RWPE2 (cell line): Measurements from ENCODE around the gene IGSF21.
"Not testable (repeated sequence)": the region's sequence is repeated elsewhere in the genome, so short reads cannot be mapped to it uniquely, and the experiment has no call there.

Source experiments
- ATAC-seq: fragments of 200-7000 bp; cut with Tn5 transposase; 3 replicates; pipeline ENCODE4 v1.9.1; 2021; ENCODE audit warnings: low read depth
- DNase-seq: peaks from one replicate; pipeline ENCODE4 v3.0.0-alpha.2; 2020; ENCODE audit warnings: low spot score
- H3K27ac ChIP-seq: fragments of 450-650 bp; 2 replicates; pipeline ENCODE4 v1.5.1; 2017; ENCODE audit warnings: mild to moderate bottlenecking; ENCODE audit not compliant: poor library complexity, severe bottlenecking
- H3K27me3 ChIP-seq: fragments of 250-450 bp; sonication (Bioruptor Pico); 2 replicates; pipeline ENCODE4 v1.5.1; 2021; ENCODE audit warnings: mild to moderate bottlenecking, moderate library complexity; ENCODE audit not compliant: insufficient read depth, poor library complexity, severe bottlenecking
- H3K36me3 ChIP-seq: fragments of 250-450 bp; sonication (Bioruptor Pico); 2 replicates; pipeline ENCODE4 v1.5.1; 2020; ENCODE audit warnings: low read depth, mild to moderate bottlenecking, moderate library complexity
- H3K4me1 ChIP-seq: fragments of 250-450 bp; sonication (Bioruptor Pico); 2 replicates; pipeline ENCODE4 v1.5.1; 2021; ENCODE audit warnings: mild to moderate bottlenecking, moderate library complexity; ENCODE audit not compliant: insufficient read depth, poor library complexity, severe bottlenecking
- H3K4me3 ChIP-seq: fragments of 250-450 bp; sonication (Bioruptor Pico); 2 replicates; pipeline ENCODE4 v1.5.1; 2021; ENCODE audit warnings: mild to moderate bottlenecking, moderate library complexity; ENCODE audit not compliant: severe bottlenecking
- H3K9me3 ChIP-seq: fragments of 250-450 bp; sonication (Bioruptor Pico); 2 replicates; pipeline ENCODE4 v1.5.1; 2021; ENCODE audit warnings: mild to moderate bottlenecking, moderate library complexity; ENCODE audit not compliant: severe bottlenecking
- TF ChIP-seq, protein P1 (sequence below): fragments of 450-650 bp; IDR thresholded peaks from one replicate; pipeline ENCODE4 v1.5.1; 2017; ENCODE audit warnings: mild to moderate bottlenecking, moderate library complexity; ENCODE audit not compliant: poor library complexity, severe bottlenecking

The IGSF21 gene

DNA sequence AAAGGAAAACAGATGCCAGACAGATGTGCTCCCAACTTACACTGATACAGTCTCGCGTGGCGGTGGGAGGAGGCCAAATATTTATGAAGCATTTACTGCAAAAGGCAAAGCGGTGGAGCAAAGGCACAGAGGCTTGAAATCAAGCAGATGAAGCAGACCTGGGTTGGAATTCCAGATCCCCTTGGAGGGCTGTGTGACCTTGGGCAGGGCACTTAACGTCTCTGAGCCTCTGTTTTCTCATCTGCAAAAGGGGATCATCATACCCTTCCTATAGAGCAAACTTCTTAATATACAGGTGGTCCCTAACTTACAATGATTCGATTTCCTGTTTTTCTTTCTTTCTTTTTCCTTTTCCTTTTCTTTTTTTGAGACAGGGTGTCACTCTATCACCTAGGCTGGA, 54.1 kb downstream of the IGSF21 start:
- Histone ChIP-seq H3K27me3 (peaks cover 2% of the 10 kb centered on the region), H3K27ac (no peak overlapping the region), H3K36me3 (no peaks in the 10 kb centered on the region), H3K9me3 (no peaks in the 10 kb centered on the region), H3K4me1 (no peaks in the 10 kb centered on the region), H3K4me3 (no peak overlapping the region)
- TF ChIP-seq, protein P1, sequence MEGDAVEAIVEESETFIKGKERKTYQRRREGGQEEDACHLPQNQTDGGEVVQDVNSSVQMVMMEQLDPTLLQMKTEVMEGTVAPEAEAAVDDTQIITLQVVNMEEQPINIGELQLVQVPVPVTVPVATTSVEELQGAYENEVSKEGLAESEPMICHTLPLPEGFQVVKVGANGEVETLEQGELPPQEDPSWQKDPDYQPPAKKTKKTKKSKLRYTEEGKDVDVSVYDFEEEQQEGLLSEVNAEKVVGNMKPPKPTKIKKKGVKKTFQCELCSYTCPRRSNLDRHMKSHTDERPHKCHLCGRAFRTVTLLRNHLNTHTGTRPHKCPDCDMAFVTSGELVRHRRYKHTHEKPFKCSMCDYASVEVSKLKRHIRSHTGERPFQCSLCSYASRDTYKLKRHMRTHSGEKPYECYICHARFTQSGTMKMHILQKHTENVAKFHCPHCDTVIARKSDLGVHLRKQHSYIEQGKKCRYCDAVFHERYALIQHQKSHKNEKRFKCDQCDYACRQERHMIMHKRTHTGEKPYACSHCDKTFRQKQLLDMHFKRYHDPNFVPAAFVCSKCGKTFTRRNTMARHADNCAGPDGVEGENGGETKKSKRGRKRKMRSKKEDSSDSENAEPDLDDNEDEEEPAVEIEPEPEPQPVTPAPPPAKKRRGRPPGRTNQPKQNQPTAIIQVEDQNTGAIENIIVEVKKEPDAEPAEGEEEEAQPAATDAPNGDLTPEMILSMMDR: no peak
- ATAC-seq: no peak
- DNase-seq: no peak

DNA sequence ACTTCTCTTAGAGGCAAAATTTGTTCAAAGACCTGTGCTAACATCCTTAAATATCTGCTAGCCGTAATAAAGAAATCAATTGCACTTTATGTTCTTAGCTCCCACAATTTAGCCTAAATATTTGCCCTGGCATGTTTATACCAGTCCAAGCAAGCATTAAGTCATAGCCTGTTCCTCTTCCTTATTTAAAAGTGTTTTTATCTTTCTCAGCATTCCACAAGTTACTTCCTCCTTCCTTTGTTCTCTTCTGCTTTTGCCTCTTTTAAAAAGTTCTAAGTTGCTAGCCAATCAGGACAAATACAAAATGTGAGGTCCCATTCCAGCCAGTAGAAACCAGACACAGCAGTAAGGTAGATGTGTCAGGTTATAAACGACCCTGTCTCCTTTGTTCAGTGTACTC, 58.0 kb downstream of the IGSF21 start:
- not testable (repeated sequence) for H3K9me3 ChIP-seq, ATAC-seq, H3K4me3 ChIP-seq, DNase-seq, H3K27me3 ChIP-seq, H3K36me3 ChIP-seq, H3K4me1 ChIP-seq, H3K27ac ChIP-seq

DNA sequence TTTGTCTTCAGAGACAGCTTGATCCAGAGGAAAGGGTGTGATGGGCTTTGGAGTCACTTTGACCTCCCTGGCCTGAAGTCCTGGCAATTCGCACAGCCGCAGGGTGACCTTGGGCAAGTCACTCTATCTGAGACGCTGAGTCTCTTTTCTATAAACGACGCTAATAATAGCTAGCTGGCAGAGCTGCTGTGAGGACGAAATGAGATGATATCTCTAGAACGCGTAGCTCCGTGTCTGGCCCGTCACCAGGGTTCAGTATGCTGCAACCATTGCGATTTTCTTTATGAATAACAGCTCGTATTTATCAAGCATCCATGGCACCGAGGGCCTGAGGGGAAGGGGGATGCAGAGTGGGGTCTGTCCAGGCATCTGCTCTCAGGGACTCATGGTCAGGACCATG, 58.7 kb downstream of the IGSF21 start:
- no peaks in the 10 kb centered on the region for H3K4me1 ChIP-seq
- no peak overlapping the region for H3K27ac ChIP-seq
- TF ChIP-seq, protein P1: no peak
- no peak for ATAC-seq
- DNase-seq: no peak
- no peaks in the 10 kb centered on the region for H3K9me3 ChIP-seq
- no peaks in the 10 kb centered on the region for H3K36me3 ChIP-seq
- no peaks in the 10 kb centered on the region for H3K27me3 ChIP-seq
- H3K4me3 ChIP-seq: no peak overlapping the region

DNA sequence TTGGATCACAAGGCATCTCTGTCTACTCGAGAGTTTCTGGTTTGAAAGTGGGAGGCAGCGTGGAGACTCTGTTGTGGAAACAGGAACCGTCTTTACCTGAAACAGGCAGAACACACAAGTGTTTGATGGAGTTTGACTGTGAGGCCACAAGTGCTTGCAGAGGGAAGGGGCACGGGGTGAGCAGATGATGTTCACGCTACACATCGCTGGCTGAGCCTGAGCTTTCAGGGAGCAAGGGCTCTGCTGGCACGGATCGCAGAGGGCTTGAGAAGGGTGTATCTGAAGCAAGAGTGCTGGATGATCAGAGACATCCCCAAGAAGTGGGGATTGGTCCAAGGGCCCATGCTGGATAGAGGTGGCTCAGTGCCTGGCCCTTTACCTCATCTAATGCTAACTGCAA, 59.3 kb downstream of the IGSF21 start:
- ATAC-seq: no peak
- no peaks in the 10 kb centered on the region for H3K4me1 ChIP-seq

DNA sequence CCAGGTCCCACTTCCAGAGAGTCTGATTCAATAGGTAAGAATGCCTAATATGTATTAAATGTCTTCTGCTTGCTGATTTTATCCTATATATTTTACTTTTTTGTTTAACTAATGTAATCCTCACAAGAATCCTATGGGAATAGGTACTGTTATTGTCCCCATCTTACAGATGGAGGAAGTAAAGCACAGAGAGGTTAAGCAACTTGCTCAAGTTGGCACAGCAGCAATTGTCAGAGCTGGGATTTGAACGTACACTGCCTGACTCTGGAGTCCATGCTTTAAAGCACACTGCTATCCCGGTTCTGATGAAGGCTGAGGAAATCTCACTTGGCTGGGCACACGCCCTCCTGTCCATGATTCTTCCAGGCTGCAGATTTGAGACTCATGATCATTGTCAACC, 62.8 kb downstream of the IGSF21 start:
- ATAC-seq (no peak), DNase-seq (no peak)
- Histone ChIP-seq H3K36me3 (no peaks in the 10 kb centered on the region), H3K4me1 (no peaks in the 10 kb centered on the region), H3K27ac (no peak overlapping the region), H3K27me3 (no peaks in the 10 kb centered on the region), H3K9me3 (no peaks in the 10 kb centered on the region), H3K4me3 (no peak overlapping the region)
- TF ChIP-seq, protein P1: no peak

More for the DNA sequence above, 59.3 kb downstream of the IGSF21 start:
- H3K27me3 ChIP-seq: no peaks in the 10 kb centered on the region
- no peaks in the 10 kb centered on the region for H3K9me3 ChIP-seq
- no peak overlapping the region for H3K4me3 ChIP-seq
- no peak for DNase-seq
- no peak overlapping the region for H3K27ac ChIP-seq
- H3K36me3 ChIP-seq: no peaks in the 10 kb centered on the region
- TF ChIP-seq, protein P1: no peak
